Left forelimb (tissue), 1 donor: ENCODE results near the gene ARSG.
A peak's percentile ranks its signal among the peaks of the same experiment; 100 is the strongest.

Source experiments
- DNase-seq: peaks from one replicate; pipeline ENCODE4 v3.0.0-alpha.2; 2018; ENCODE audit warnings: low spot score

The ARSG gene

GRCh38 chr17:68431045-68431608 is 139.8 kb downstream of the ARSG start:
- DNase-seq = no peak

GRCh38 chr17:68431661-68432071 is 140.4 kb downstream of the ARSG start:
- no peak for DNase-seq

GRCh38 chr17:68432086-68432864 is 141.0 kb downstream of the ARSG start:
- no peak for DNase-seq

- DNase-seq = no peak
Observed at GRCh38 chr17:68433211-68433610, 141.9 kb downstream of the ARSG start.

- DNase-seq = no peak
Observed at GRCh38 chr17:68433911-68434508, 142.7 kb downstream of the ARSG start.

- DNase-seq = no peak
Observed at GRCh38 chr17:68435361-68435760, 144.1 kb downstream of the ARSG start.

GRCh38 chr17:68435876-68436842 is 144.9 kb downstream of the ARSG start:
- peak; percentile 78 for DNase-seq

- no peak for DNase-seq
Observed at GRCh38 chr17:68437979-68438822, 146.9 kb downstream of the ARSG start.

GRCh38 chr17:68439656-68440290 is 148.5 kb downstream of the ARSG start:
- DNase-seq = no peak

- no peak for DNase-seq
Observed at GRCh38 chr17:68440526-68440925, 149.2 kb downstream of the ARSG start.

GRCh38 chr17:68441070-68441770 is 149.9 kb downstream of the ARSG start:
- no peak for DNase-seq

GRCh38 chr17:68443972-68444464 is 152.7 kb downstream of the ARSG start:
- DNase-seq = no peak

- DNase-seq = no peak
Observed at GRCh38 chr17:68445671-68446070, 154.4 kb downstream of the ARSG start.

GRCh38 chr17:68446626-68447041 is 155.3 kb downstream of the ARSG start:
- no peak for DNase-seq

GRCh38 chr17:68449021-68449739 is 157.9 kb downstream of the ARSG start:
- no peak for DNase-seq

GRCh38 chr17:68450391-68450790 is 159.1 kb downstream of the ARSG start:
- DNase-seq = no peak

GRCh38 chr17:68450801-68451200 is 159.5 kb downstream of the ARSG start:
- no peak for DNase-seq

GRCh38 chr17:68451670-68452354 is 160.5 kb downstream of the ARSG start:
- no peak for DNase-seq
